ENCODE measurements around the gene ASCC3.

Gene ASCC3

GRCh38 chr6:100518588-100518987, 362.5 kb downstream of the ASCC3 start:
- DNase-seq (ENCODE audit: low read depth) = no peak
- no peak overlapping the region for H3K4me3 ChIP-seq (ENCODE audit: low read depth, low read length)
- no peak for TF ChIP-seq CTCF (IDR thresholded peaks at IDR 0.05; ENCODE audit: insufficient read depth, low read depth, low read length, missing control alignments)

DNA sequence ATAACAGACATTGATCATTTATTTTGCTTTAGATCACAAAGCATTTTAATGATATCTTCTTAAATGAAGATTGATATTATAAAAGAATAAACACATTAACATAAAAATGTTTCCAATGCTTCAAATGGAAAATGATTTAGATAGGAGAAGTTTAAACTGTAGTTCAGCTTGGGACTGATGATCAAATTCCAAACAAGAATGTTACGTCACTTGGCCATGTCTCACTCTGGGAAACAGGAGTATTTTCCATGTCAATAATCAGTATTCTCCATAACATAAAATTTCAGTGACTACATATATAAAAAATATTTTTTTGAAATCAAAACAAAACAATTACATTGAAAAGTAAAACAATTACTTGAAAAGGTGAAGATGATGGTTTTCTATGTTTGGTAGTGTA, 363.5 kb downstream of the ASCC3 start:
- H3K4me3 ChIP-seq (ENCODE audit: low read depth, low read length) = no peak overlapping the region
- no peak for TF ChIP-seq CTCF (IDR thresholded peaks at IDR 0.05; ENCODE audit: insufficient read depth, low read depth, low read length, missing control alignments)
- no peak for DNase-seq (ENCODE audit: low read depth)

DNA sequence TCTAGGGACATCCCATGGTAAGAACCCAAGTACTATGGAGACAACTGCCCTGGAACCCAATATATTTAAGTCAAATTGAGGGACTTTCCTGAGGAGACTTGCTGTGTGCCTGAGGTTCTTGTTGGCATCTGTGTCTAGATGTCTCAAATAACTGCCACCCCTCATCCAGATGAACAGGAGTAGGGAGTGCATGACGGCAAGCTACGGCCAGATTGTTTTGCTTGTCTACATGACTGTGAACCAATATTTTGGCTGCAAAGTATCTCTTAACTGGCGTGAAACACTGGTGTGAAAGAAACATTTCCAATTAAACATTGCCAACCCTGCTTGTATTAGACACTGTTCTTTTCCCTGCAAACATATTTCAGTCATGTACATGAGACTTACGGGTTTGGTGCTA, 364.0 kb downstream of the ASCC3 start:
- DNase-seq (ENCODE audit: low read depth) = no peak
- no peak overlapping the region for H3K4me3 ChIP-seq (ENCODE audit: low read depth, low read length)
- no peak for TF ChIP-seq CTCF (IDR thresholded peaks at IDR 0.05; ENCODE audit: insufficient read depth, low read depth, low read length, missing control alignments)

GRCh38 chr6:100514660-100515059, 366.5 kb downstream of the ASCC3 start:
- TF ChIP-seq CTCF (IDR thresholded peaks at IDR 0.05; ENCODE audit: insufficient read depth, low read depth, low read length, missing control alignments) = no peak
- no peak overlapping the region for H3K4me3 ChIP-seq (ENCODE audit: low read depth, low read length)
- no peak for DNase-seq (ENCODE audit: low read depth)

DNA sequence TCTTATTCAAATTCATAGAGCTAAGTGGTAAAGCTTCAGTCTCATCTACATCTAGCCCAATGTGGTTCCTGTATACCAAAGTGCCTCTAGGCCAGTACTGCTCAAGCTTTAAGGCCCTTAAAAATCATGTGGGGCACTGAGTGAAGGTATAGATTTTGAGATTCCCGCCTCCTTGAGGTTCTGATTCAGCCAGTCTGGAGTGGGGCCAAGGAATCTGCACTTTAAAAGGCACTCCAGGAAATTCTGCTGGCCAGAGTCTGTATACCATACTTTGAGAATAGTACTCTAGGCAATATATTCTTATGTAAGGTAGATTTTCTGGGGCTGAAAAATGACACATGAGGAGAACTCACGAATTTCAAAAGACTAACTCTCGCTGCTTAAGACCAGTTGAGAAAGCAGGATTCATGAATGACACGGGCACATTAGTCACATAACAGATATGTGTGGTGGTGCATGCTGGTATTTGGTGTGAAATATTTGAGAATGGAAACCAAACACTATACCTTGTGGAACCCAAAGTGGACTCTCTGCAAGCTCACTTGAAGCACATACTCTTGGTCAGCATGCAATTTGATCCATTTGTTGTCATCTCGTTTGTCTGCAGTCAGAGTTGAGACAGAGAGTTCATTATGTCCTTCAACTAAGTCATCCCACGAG, 368.8 kb downstream of the ASCC3 start:
- DNase-seq (ENCODE audit: low read depth) = no peak
- TF ChIP-seq CTCF (IDR thresholded peaks at IDR 0.05; ENCODE audit: insufficient read depth, low read depth, low read length, missing control alignments) = no peak

DNA sequence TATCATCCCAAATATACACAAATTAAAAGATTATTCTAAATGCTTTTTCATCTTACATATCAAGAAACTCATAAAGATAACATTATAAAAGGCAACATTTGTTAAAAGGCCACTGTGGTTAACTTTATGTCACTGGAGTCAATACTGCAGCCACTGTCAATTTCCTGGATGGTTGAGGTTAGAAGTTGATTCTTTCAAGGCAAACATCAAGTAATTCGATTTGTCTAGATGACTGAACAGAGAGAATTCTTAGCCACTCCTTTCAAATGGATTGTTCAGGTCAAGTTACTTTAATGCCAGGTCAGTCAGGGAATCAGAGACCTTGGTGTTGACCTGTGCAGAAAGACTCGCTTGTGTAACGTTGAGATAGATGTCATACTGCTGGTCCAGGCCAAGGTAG, 372.0 kb downstream of the ASCC3 start:
- TF ChIP-seq CTCF (IDR thresholded peaks at IDR 0.05; ENCODE audit: insufficient read depth, low read depth, low read length, missing control alignments) = no peak
- H3K4me3 ChIP-seq (ENCODE audit: low read depth, low read length) = no peak overlapping the region
- no peak for DNase-seq (ENCODE audit: low read depth)

More for the DNA sequence above, 368.8 kb downstream of the ASCC3 start:
- no peak overlapping the region for H3K4me3 ChIP-seq (ENCODE audit: low read depth, low read length)

- DNase-seq (ENCODE audit: low read depth) = no peak
- H3K4me3 ChIP-seq (ENCODE audit: low read depth, low read length) = no peak overlapping the region
- no peak for TF ChIP-seq CTCF (IDR thresholded peaks at IDR 0.05; ENCODE audit: insufficient read depth, low read depth, low read length, missing control alignments)
Measured at GRCh38 chr6:100506651-100507050, 374.5 kb downstream of the ASCC3 start.
